VCaP (cell line): ENCODE results near the gene NPY4R2.
"Not testable (repeated sequence)": the region's sequence is repeated elsewhere in the genome, so short reads cannot be mapped to it uniquely, and the experiment has no call there.

Experiments
- H3K27ac ChIP-seq: fragments of 450-650 bp; 2 replicates; pipeline ENCODE4 v1.5.1; 2017

Gene NPY4R2

GRCh38 chr10:47918475-47918874, at the start of gene NPY4R2:
Gene NPY4R2 (plus strand): TSS chr10:47918662. CDS start chr10:47921988, 3,326 bp downstream.
- H3K27ac ChIP-seq: not testable (repeated sequence)

DNA sequence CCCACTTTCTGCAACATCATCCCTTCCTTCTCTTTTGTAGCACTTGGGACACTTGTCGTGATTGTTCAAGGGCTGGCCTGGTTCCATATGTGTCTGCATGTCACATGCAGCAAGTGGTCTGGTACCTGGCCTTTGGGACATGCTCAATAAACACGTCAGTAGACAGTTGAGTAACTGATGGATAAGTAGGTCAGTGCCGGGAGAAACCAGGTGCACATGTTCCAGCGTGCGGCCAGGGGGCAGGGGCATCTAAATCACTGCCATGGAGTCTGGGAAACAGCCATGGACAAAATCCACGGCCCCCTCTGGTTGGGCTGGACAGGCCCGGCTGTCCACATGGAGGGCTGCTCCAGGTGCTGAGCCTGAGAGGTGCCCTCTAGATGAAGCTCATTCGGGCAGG, 47.6 kb upstream of the NPY4R2 start:
- H3K27ac ChIP-seq: not testable (repeated sequence)

DNA sequence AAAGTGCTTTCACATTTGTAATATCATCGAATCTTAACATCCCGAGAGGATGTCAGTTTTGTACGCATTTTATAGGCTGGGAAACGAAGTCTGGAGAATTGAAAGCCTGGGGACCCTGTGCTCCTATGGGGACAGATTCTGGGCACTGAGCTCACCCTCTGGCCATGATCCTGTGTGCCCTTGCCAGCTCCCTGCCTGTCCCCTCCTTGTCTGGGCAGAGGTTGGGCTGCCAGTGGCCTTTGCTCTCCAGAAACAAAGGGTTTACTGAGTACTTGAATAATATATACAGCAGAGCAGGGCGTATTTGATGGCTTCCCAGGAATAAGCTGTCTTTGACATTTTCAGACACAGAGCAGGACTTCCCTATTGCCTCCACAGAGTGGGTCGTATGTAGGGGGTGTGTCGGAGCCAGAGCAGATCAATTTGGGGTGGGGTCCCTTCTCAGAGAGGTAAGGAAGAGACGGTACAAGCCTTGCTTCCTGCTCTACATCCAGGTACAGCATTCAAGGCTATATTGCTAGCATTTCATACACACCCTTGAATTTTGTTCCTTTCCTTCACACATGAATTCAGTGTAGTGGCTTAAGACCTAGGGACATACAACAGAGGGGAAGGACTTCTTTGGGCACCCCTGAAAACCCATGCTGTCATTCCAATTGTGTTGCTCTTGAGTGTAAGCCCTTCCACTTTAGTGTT, 46.8 kb upstream of the NPY4R2 start:
- not testable (repeated sequence) for H3K27ac ChIP-seq

DNA sequence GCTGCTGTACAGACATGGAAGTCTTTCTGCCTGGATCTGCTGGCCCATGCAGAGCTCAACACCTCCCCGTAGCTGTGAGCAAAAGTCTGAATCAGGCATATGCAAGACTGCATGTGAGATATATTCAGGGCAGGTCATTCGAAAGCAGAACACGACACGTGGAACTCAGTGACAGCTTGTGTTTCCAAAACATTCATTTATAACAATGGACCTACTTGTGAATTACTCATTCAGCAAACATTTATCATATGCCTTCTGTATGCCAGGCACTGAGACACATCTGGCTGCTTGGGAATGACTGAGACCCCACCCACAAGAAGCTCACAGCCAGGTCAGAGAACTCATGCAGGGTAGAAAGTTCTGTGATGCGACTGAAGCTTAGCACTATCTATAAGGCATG, 46.2 kb upstream of the NPY4R2 start:
- not testable (repeated sequence) for H3K27ac ChIP-seq

GRCh38 chr10:47884239-47884638, 34.2 kb upstream of the NPY4R2 start:
- not testable (repeated sequence) for H3K27ac ChIP-seq

DNA sequence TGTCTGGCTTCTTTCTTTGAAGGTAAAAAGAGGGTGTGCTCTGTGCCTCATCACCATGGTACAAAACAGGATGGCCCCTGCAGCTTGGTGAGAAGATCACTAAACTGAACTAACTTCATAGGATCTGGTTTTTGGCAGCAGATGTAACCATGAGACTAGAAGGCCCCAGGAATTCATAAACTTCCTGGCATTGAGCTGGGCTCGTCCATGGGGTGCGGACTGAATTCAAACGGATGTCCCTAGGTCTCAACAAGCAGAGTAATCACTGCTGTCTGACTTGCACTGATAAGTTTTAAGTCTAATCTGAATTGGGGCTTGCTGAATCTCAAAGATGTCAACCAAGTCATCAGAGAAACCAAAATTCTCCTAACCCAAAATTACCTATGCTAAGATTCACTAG, 33.5 kb upstream of the NPY4R2 start:
- H3K27ac ChIP-seq: not testable (repeated sequence)

DNA sequence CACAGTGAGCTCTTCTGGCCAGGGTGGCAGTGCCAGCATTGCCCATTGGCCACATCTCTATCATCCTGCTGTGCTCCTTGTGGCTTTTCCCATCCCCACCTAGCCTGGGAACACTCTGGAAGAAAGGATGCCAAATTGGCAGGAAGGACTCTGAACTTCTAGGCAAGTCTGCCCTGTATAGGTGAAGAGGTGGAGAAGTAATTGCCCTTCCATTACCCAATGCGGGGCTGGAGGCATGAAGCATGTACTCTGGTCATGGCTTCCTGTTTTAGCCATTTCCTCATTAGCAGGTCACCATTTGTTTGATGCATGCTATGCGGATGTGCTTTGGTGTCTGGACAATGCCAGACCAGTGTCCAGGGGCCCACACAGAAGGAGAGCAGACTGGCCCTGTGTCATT, 32.1 kb upstream of the NPY4R2 start:
- not testable (repeated sequence) for H3K27ac ChIP-seq

GRCh38 chr10:47886827-47887226, 31.6 kb upstream of the NPY4R2 start:
- not testable (repeated sequence) for H3K27ac ChIP-seq

GRCh38 chr10:47890737-47891136, 27.7 kb upstream of the NPY4R2 start:
- not testable (repeated sequence) for H3K27ac ChIP-seq

DNA sequence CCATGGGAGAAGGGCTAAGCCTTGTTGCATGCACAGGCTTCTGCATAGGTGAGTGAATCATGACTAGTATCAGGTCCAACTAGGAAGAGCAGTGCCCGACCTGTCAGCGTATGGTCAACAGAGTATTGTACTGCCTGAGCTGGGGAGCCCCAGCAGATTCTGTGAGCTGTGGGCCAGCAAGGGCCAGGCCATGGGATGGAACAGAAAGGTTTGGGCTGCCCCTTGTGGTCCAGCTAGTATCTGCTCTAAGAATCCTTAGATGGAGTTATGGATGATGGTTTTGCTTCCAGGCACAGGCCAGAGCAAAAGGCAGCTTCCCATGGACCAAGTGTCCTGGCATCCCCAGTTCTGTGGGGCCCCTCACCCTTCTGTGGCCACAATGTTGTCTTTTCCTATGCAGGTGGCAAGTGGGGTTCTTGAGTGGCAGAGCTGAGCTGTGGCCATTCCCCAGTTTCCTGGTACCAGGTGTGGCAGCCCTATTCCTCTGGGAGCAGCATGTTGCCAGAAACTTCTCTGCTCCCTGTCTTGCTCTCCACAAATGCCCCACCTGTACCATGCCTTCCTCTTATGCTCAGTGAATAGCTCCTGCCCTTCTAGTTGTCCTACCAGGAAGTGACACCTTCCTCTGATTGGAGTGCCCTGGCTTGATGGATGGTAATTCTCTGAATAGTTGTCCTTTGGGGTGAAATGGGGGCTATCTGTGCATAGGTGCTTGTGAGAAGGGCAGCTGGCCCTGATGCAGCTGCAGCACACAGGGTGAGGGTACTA, 25.8 kb upstream of the NPY4R2 start:
- H3K27ac ChIP-seq: not testable (repeated sequence)

- not testable (repeated sequence) for H3K27ac ChIP-seq
Measured at GRCh38 chr10:47894571-47894970, 23.9 kb upstream of the NPY4R2 start.

- H3K27ac ChIP-seq: not testable (repeated sequence)
Measured at GRCh38 chr10:47897813-47898212, 20.6 kb upstream of the NPY4R2 start.

DNA sequence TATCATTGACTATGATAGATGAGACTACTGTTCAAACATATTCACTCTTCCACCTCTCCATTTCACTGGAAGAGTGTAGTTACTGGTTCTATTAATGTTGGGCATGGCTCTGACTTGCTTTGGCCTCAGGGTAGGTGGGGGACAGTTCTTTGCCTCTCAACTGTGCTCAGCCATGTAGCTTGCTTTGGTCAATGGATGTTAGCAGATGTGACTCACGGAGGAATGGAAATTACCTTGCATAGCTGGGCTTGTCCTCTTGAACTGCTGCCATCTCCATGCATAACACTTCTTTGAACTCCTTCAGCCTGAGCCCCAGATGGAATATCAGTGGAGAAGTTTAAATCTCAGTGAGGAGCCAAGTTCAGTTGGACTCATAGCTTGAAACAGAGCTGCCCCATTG, 9.1 kb upstream of the NPY4R2 start:
- H3K27ac ChIP-seq: not testable (repeated sequence)

DNA sequence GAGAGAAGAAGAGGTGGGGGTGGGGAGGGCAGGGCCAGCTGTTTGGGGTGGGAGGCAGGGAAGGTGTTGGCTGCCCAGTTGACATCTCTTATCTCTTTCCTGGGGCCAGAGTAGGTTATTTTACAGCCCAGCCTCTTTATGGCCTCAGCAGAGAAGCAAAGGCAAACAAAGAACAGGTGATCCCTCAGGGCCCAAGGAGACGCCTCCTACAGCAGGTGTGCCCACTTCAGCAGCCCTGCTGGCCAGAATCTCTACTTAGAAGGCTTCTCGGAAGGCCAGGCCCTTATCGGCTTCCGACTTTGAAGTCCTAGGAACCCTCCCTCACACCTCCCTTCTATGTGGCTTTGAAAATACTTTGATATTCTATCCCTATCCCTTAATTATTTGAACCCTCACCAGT, 8.0 kb upstream of the NPY4R2 start:
- not testable (repeated sequence) for H3K27ac ChIP-seq

- not testable (repeated sequence) for H3K27ac ChIP-seq
Measured at GRCh38 chr10:47914052-47914451, 4.4 kb upstream of the NPY4R2 start.

DNA sequence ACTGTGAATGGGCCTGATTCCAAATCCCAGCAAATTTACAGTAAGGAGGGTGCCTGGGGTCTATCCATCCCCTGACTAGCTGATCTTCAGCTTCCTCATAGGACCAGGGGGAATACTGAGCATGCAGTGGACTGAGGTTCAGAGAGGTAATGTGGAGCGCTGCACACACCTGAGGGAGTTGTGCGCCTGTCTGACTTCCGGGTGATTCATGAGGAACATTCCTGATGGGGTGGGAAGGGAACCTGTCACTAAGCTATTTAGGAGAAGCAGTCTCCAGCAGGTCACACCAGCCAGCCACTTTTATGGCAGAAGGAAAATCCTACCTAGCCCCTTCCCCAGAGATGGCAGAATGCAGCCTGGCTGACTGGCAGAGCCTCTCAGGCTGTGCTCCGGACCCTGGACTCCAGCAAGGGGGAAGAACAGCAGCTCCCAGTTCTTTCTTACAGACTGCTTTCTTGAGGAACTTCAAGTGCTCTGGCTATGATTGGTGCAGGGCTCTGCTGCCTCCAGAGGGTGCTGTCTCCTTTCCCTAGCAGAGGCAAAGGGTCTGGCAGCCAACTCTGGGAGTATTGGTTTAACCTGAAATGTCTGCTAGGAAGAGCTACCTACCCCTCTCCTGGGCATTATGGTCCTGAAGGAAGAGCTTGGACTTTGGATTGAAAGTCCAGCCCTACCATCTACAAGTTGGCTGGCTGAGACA, 2.5 kb upstream of the NPY4R2 start:
- H3K27ac ChIP-seq: not testable (repeated sequence)

DNA sequence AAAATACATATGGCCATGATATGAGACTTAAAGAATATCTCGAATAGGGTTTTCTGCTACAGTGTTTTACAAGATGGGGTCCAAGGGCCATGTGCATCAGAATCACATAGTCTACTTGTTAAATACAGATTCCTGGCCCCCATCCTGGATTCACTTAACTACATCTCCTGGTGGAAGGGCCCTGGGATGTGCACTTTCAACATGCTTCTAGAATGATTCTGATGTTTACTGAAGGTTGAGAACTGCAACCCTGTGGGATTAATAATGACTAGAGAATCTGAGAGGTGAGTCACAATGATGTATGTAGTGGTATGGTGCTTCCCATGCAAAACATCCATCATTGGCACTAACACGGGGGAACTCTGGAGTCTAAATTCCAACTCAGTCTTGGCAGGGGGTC, 2.1 kb downstream of the NPY4R2 start:
- not testable (repeated sequence) for H3K27ac ChIP-seq

DNA sequence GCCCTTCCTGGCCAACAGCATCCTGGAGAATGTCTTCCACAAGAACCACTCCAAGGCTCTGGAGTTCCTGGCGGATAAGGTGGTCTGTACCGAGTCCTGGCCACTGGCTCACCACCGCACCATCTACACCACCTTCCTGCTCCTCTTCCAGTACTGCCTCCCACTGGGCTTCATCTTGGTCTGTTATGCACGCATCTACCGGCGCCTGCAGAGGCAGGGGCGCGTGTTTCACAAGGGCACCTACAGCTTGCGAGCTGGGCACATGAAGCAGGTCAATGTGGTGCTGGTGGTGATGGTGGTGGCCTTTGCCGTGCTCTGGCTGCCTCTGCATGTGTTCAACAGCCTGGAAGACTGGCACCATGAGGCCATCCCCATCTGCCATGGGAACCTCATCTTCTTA, 4.0 kb downstream of the NPY4R2 start:
- not testable (repeated sequence) for H3K27ac ChIP-seq

DNA sequence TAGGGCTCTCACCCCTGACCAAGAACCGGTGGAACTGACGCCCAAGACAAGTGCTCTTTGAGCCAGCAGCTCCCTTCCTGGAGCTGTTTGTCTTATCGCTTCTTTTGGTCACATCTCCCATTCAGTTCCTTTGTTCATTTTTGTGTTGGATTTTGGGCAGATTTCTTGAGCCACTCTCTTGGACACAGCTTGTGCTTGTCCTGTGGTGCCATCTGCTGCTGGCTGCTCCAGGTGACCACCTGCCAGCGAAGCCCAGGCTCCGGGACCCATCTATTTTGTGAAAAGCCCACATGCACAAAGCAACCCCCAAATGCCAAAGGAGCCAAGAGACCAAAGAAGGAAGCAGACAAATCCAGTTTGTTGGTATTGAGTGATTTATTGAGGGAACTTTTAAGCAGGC, 6.2 kb downstream of the NPY4R2 start:
- H3K27ac ChIP-seq: not testable (repeated sequence)

DNA sequence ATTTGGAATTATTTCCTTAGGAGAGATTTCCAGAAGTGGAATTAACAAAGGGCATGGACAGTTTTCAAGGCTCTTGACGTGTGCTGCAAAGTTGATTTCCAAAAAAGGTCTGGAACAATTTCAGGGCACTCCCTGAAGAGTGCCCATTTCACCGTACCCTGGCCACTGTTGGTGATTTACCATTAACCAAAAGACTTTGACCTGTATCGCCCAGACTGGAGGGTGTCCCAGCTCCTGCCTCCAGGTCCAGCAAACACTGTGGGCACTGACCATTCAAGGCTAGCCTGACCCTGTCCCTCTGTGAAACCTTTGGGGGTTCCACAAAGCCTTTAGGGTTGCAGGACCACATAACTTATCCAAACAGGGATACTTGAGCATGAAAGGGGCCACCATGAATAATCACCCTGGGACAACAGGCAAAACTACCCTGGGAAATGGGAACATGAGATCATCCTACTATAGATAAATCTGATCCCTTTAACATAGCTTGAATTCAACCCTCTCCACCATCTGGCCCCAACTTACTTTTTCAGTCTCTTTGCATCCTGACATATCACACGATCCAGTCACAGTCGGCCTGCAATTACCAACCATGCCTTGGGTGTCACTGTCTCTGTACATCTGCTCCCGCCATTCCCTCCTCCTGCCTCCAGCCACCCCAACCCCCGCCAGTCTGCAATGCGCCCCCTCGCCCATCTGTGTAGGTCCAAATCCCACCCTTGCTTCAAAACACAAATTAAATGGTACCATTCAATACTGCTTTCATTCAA, 8.9 kb downstream of the NPY4R2 start:
- not testable (repeated sequence) for H3K27ac ChIP-seq

GRCh38 chr10:47928225-47928624, 9.8 kb downstream of the NPY4R2 start:
- H3K27ac ChIP-seq: not testable (repeated sequence)

- not testable (repeated sequence) for H3K27ac ChIP-seq
Measured at GRCh38 chr10:47932824-47933223, 14.4 kb downstream of the NPY4R2 start.
